Measurements from ENCODE around the gene TRIM66. TPM values are rescaled to one million over a fixed set of nuclear protein-coding genes. Genes with fewer than 3 reads are reported as not detected.

The TRIM66 gene
- total RNA-seq, 1 donor from 2014 or later: 3.5 TPM

DNA sequence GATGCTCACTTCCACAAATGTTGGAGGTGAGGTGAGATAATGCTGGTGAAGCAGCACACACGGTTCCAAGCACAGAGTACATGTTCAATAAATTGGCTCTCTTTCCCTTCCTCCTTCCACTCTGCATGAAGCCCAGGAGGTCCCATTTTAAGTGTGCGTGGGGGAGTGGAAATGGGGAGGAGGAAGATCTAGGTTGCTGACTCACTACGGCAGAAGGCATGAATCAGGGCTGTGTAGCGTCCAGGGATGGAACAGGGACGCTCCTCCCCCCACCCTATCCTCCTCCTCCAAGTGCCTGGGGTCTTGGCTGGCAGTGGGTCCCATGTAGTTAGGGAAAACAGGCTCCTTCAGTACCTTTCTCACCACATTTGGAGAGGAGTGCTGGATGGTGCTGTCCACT lies 44.2 kb downstream of the TRIM66 start:
- ATAC-seq (no peak), DNase-seq (ENCODE audit: missing footprints) (no peak)
- intact Hi-C loops (cut with DNase I): no loop called here

DNA sequence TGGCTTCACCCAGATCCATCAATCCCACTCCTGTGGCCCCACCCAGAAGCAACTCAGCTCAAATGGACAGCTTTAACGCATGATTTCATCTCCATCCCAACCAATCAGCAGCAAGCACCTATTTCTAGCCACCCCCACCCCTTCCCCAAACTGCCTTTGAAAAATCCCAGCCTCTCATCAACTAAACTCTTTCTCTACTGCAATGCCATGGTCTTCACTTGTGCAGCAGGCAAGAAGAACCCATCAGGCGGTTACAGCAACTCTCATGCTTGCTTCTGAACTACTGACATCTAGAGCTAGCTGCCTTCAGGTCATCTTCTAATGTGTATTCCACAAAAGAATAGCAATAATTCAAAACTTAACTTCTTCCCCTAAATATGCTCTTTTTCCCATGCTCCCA lies 46.3 kb downstream of the TRIM66 start:
- DNase-seq (ENCODE audit: missing footprints) (no peak), ATAC-seq (no peak)
- intact Hi-C loops (cut with DNase I): no loop called here

DNA sequence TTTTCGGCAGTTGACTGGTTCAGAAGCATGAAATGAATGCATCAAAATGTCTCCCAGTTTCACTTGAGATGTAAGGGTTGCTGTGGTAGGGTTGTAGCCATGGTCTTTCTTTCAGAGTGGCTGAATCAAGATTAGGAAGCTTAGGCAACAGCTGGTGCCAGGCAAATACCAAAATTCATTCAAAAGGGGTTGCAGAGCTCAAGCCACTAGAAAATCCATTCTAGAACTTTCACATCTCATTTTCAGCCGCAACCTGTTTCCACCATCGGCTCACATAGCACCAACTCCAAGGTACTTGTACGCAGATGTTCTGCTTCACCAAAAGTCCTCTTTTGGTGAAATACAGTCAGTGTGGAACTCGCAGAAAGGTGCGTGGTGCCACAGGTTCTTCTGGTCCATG lies 48.0 kb downstream of the TRIM66 start:
- ATAC-seq (no peak), DNase-seq (ENCODE audit: missing footprints) (no peak)
- intact Hi-C loops (cut with DNase I): no loop called here

DNA sequence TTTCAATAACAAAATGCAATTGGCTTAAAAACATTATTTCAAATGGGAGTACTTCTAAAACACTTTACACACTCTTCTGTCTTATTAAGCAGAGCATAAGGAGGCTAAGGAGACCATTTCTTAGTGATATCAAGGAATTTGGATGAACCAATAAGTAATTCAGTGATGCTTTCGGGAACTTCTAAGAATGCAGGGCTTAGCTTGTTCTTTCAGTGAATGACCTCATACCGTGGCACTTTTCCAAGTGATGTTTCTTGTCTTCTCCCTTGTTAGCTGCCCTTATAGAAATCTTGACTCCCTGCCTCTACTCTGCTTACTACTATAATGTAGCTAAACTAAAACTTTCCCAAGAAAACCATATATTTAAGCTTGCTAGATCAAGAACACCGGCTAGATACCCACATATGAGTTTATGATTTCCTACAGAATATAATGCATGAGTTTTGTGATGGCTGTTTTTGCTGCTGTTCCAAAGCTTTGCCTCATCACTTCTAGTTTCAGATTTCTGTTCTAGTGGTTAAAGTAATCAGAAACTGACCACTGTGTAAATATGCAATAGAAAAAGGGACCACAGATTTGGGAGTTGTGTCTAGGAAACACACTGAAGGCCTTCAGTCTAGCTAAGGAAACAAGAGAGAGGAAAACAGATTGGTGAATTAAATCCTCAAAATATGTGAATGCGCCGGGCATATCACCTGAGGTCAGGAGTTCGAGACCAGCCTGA lies 50.9 kb downstream of the TRIM66 start:
- DNase-seq (ENCODE audit: missing footprints): no peak
- ATAC-seq: no peak

DNA sequence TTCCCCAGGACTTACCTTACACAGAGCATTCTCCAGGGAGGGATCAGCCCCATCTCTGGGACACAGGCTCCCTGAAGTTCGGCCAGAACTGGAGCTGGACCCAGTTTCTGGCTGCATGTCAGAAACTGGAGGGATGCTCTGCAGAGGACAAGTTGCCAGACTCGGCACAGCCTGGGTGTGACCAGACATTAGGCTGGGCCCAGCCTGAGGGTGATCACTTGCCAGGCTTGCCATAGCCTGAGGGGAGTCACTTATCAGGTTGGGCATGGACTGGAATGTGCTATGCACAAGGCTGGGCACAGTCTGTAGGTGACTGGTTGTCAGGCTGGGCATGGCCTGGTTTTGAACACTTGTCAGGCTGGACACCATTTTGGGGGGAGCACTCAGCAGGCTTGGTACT lies 57.8 kb downstream of the TRIM66 start:
- ATAC-seq: peak; percentile 80
- intact Hi-C loops (cut with DNase I): no loop called here

More for the DNA sequence above, 50.9 kb downstream of the TRIM66 start:
- intact Hi-C loops (cut with DNase I): no loop called here

DNA sequence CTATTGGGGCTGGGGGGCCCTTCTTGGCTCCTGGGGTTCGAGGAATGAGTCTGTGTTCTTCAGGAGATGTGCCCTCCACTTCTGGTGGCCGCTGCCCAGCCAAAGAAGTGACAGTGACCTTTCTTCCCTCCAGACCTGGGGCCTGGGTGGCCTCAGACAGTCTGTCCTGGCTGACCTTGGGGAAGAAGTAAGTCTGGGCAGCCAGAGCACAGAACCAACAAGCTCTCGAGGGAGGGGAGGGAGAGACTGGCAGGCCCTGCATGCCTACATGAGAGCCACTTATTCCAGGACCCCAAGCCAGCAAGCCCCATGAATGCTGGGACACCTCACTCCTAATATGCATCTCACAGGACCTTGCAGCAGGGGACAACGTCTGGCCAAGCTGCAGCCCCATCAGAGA lies 61.3 kb downstream of the TRIM66 start:
- intact Hi-C loops (cut with DNase I): no loop called here
- ATAC-seq (peak; percentile 18), DNase-seq (ENCODE audit: missing footprints) (no peak)

More for the DNA sequence above, 57.8 kb downstream of the TRIM66 start:
- DNase-seq (ENCODE audit: missing footprints): no peak

DNA sequence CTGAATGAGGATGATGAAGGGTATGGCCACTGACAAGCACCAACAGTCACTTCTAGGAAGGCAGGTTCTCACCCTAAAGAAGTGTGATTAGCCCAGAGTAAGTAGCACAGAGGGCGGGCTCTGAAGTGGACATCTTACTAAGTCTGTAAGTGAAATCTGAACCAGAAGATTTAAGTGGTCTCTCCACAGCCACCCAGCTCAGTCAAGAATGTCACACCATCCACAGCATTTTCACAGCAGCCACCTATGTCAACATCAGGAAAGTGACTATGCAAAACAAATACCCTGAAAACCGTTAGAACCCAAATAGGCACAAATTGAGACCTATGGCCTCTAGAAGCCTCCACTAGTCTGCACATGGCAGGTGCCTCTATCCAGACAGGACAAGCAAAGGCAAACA lies 65.4 kb downstream of the TRIM66 start:
- DNase-seq (ENCODE audit: missing footprints): no peak
- intact Hi-C loops (cut with DNase I): no loop called here
- ATAC-seq: no peak

DNA sequence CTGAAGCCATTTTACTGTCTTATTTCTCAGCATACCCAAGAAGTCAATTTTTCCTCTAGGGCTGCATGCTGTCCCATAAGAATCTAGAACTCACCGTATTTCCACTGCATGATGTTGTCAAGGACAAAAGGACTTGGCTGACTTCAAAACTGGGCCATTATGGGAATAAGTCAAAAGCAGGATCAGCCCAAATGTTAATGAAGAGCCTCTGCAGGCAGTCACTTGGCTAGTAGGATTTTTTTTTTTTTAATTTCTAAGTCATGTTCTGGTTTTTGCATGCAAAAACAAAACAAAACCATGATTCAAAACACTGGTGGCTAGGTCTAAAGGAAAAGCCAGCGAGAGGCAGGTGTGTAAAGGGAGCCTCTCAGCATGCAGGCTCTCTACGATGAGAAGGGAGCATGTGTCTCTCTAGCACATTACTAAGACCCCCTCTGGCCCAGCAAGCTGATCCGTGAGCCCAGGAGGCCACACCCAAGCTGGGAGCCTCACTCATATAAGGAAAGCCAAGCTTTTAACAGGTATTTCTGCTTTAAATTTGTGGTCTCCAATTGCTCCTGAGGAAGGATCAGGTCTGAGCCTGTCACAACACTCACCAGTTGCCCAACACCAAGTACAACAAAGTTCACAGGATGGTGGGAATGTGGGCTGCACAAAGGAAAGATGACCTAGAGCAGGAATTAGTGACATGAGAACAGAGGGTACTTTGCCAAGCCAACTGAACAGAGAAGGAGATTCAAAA lies 67.0 kb downstream of the TRIM66 start:
- no peak for ATAC-seq
- no peak for DNase-seq (ENCODE audit: missing footprints)
- intact Hi-C loops (cut with DNase I): no loop called here

DNA sequence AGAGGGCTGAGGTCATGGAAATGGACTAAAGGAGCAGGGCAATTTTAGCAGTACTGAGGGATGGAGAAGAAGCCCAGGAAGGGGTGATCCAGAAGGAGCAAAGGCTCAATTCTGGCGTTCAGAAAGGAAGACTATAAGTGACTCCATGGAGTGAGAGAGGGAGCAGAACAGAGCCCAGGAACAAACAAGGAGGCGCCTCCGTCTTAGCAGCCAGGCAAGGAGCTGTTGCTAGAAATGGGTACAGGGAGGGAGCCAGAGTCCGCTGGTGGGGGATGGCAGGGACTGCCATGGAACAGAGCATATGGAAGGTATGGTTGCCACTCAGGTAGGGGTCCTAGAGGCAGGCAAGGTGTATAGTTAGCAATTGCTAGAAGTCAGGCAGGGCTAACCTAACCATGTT lies 68.0 kb downstream of the TRIM66 start:
- ATAC-seq (no peak), DNase-seq (ENCODE audit: missing footprints) (no peak)

DNA sequence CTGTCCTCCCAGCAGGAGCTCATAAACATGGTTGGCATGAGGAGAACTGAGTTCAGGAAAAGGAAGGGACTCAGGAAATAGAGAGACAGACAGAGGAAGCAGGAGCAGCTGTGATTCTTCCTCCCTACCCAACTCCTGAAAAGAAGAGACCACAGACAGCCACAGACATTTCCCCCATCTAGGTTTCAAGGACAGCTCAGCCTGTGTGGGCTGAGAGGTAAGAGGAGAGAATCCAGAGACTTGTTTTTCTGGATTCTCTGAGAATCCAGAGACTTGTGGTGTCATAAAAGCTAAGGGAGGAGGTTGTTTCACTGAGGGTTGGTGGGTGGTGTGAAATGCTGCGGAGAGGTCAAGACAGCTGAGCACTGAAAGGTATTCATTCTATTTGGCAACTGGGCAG lies 69.4 kb downstream of the TRIM66 start:
- no peak for ATAC-seq
- intact Hi-C loops (cut with DNase I): no loop called here
- DNase-seq (ENCODE audit: missing footprints): no peak

More for the DNA sequence above, 68.0 kb downstream of the TRIM66 start:
- intact Hi-C loops (cut with DNase I): no loop called here

DNA sequence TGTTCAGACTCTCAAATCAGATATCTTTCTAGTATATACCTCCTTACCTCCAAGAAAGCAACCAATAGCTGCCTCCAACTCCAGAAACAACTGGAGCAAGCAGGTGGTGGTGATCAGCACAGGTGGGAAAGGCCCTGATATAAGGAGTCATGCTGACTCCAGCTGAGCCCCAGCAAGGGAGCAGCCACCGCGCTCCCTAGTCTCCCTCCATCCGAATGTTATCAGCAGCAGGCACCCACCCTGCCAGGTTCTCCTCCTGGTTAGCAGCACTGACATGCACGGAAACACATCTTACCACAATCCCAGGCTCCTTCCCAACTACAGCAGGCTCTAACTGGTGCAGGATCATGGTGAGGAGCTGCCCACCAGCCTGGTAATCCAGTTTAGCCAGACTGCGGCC lies 69.9 kb downstream of the TRIM66 start:
- DNase-seq (ENCODE audit: missing footprints) (no peak), ATAC-seq (no peak)
- intact Hi-C loops (cut with DNase I): no loop called here

DNA sequence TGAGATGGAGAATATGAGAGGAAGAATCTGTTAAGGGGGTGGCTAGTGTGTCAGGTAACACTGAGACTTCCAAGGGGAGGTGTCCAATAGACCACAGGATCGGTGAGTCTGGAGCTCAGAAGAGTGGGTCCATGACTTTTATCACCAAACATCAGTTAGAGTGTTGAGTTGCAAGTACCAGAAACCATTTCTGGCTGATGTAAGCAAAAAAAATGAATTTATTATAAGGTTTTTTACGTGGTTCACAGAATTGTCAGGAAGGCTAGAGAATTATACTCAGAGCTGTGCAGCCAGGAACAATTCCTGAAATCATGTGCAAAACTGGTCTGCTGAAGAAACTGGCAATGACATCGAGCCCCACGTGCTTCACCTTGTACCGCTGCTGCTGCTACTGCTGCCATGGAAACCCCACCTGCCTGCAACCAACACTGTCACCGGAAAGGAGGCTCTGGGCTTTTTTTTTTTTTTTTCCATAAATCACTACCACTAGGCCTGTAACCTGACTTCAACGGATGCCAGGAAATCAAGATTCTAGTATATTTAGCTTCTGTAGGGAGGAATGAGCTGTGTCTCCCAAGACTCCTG lies 71.8 kb downstream of the TRIM66 start:
- intact Hi-C loops (cut with DNase I): no loop called here
- ATAC-seq (no peak), DNase-seq (ENCODE audit: missing footprints) (no peak)

DNA sequence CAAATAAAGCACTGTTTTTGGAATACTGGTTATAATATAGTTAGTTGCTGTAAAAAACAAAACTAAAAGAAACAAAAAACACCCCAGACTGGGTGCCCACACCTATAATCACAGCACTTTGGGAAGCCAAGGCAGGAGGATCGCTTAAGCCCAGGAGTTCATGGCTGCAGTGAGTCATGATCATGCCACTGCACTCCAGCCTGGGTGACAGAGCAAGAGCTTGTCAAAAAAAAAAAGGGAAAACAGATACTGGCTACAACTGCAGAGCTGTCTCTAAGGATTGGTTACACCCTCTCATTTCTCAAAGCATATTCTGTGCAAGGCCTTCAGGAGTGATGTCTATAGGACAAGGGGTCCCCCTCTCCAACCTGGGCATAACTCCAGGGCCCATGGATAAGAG lies 73.8 kb downstream of the TRIM66 start:
- intact Hi-C loops (cut with DNase I): no loop called here
- ATAC-seq (no peak), DNase-seq (ENCODE audit: missing footprints) (no peak)

DNA sequence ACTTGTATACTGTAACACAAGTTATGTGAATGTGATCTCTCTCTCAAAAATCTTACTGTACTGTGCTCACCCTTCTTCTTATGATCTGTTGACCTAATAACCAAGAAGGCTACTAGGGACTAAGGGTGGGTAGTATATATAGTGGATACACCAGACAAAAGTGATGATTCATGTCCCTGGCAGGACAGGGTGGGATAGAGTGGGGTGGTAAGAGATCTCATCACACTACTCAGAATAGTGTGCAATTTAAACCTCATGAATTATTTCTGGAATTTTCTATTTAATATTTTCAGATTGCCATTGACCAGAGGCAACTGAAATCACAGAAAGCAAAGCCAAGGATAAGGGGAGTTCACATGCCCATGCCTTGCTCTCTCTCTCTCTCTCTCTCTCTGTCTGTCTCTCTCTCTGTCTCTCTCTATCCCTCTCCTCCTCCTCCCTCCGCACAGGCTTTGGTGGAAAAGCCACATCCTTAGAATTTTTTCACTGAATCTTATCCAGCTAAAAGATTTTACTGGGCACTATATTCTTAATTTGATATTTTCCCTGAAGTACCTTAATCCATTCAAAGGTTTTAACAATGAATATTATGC lies 76.4 kb downstream of the TRIM66 start:
- ATAC-seq: no peak
- no peak for DNase-seq (ENCODE audit: missing footprints)
- intact Hi-C loops (cut with DNase I): no loop called here

DNA sequence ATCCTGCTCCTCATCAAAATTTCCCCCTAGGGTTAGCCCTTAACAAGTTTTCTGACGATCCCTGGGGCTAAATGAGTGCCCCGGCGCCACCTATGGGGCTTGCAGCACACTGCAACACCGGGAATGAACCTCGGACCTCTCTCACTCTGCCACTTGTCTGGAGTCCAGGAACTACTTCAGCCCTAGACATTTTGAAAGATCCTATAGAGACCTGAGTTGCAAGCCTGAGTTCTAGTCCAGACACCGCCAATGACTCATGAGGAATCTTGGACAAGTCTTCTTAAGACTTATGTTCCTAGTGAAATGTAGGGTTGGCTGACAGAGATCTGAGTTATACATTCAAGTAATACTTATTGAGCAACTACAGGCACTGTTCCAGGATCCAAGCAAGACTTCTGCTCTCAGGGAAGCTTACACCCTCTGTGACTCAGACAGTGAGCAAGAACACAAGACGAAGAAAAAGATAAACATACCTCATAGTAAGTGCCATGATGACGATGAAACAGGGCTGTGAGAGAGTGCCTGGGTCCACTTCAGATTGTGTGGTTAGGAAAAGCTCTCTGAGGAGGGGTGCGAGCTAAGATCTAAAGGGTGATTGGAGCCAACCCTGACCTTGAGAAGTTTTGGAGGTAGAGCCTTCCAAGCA lies 78.3 kb downstream of the TRIM66 start:
- DNase-seq (ENCODE audit: missing footprints) (no peak), ATAC-seq (peak; percentile 80)
- intact Hi-C loops (cut with DNase I): no loop called here

DNA sequence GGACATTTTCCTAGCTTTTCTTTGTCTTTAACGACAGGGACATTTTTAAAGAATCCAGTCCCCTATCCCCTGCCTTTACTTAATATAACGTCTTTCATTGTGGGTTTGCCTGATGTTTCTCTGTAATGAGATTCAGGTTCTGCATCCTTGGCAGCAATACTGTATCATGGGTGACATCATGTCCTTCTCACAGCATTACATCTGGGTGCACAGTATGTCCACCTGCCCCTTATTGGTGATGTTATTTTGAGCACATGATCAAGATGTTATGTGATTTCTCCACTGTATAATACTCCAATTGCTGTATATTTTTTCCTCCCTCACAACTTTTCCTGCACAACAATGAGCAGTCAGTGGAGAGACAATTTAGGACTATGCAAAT lies 78.8 kb downstream of the TRIM66 start:
- ATAC-seq: no peak
- intact Hi-C loops (cut with DNase I): no loop called here
- DNase-seq (ENCODE audit: missing footprints): no peak

DNA sequence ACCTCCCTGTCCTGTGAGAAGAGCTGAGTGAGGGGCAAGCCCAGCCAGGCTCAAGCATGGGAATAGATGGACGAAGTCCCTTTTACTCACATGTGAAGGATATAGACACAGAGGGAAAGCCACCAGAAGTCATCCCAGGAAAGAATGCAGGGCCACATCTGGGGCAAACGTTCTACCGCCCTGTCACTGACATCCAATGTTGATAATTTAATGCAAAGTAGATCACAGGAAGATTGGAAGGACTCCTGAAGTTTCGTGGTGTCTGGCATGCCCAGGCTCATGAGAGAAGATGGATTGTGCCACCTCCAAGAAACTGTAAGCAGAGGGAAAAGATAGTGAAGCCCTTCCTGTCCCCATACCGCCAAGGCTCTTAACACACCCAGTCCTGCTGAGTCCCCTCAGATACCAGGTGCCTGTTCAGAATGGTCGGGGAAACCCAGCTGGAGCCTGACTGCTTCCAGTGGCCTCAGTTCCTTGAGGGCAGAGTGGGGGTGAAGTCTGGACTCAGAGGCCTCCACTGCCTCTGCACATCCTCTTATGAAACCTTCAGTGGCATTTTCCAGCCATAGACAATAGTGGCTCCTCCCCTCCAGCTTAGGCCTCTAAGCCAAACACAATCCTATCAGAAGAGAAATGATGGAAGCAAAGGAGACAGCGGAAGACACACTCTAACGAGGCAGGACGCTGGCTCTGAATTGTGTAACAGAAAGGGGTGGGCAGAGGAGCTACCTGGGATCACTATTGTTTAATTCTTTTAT lies 80.9 kb downstream of the TRIM66 start:
- intact Hi-C loops (cut with DNase I): no loop called here
- no peak for ATAC-seq
- no peak for DNase-seq (ENCODE audit: missing footprints)

DNA sequence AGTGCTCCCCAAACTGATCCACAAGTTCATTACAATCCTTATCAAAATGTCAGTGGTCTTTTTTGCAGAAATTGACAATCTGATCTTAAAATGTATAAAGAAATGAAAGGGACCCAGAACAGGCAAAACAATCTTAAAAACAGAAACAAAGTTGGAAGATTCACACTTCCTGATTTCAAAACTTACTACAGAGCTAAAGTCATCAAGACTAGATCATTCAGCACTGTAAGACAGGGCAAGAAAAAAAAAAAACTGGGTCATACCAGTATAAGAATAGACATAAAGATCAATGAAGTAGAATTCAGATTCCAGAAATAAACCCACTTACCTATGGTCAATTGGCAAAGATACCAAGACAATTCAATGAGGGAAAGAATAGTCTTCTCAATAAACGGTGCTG lies 84.0 kb downstream of the TRIM66 start:
- DNase-seq (ENCODE audit: missing footprints): no peak
- intact Hi-C loops (cut with DNase I): no loop called here
- ATAC-seq: no peak

DNA sequence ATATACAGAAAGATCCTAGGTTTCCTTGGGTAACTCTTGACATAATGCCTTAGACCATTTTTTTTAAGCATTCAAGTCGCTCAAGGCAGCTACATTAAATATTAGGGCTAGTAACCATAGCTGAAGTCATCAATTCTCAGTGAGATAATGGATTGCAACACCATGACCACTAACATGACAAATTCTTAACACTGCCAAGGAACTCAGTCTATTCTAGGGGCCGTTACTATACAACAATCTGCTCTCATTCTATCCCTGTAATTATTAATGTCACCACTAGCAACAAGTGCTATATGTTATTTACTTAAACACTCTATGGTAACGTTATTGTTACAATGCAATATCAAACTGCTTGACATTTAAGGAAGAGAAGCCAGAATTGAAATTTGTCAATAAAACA lies 85.3 kb downstream of the TRIM66 start:
- intact Hi-C loops (cut with DNase I): no loop called here
- DNase-seq (ENCODE audit: missing footprints): no peak
- ATAC-seq: no peak

All from Right ventricle myocardium inferior (tissue), 1 donor.